DOHH2 (cell line): Measurements from ENCODE around the gene DOCK4.

Source experiments
- CTCF ChIP-seq: fragments of 200-600 bp; sonication (generic); IDR thresholded peaks from one replicate; pipeline ENCODE4 v1.5.1; 2014; ENCODE audit warnings: antibody characterized with exemption, mild to moderate bottlenecking, low read depth, low read length; ENCODE audit not compliant: poor library complexity, severe bottlenecking
- EZH2phosphoT487 ChIP-seq: fragments of 200-600 bp; sonication (generic); IDR thresholded peaks from 2 replicates; pipeline ENCODE4 v1.6.1; 2017; ENCODE audit warnings: borderline replicate concordance, mild to moderate bottlenecking, antibody characterized with exemption, low read length, moderate library complexity, mixed read lengths

GRCh38 chr7:111762211-111762610 is 444.0 kb downstream of the DOCK4 start:
- no peak for TF ChIP-seq CTCF
- TF ChIP-seq EZH2phosphoT487, result no peak
